ENCODE results near the gene HMGB4.

DNA sequence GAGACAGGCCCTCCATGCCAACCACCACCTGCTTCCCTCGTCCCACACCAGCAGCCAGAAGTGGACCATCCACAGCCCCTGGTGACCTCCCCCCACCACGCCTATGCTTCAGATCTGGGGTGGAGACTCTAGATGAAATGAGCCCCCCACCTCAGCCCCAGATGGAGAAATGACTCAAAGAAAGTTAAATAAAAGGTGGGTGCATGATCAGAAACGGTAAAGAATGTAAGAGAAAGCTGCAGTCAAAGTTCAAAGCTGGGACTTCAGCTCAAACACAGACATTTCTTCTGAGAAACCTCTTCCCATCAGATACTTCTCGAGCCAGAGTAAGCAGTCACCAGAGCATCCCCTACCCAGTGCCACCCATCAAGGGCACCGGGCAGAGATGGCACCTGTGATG, 43.1 kb upstream of the HMGB4 start:
- TF ChIP-seq POLR2A (IDR thresholded peaks at IDR 0.05; ENCODE audit: low read depth, low read length) (no peak), POLR2AphosphoS5 (IDR thresholded peaks at IDR 0.05; ENCODE audit: low read depth, low read length) (no peak), TAF1 (IDR thresholded peaks at IDR 0.05; ENCODE audit: borderline replicate concordance, low read depth, low read length) (no peak)

Data from GM12892 (cell line).